ENCODE results near the gene SFTPD.

SFTPD gene

GRCh38 chr10:79936625-79937615 lies 12.0 kb downstream of the SFTPD start:
- Histone ChIP-seq H3K27ac (ENCODE audit: low read depth, low read length) (no peak overlapping the region), H3K9ac (ENCODE audit: low read length) (no peak overlapping the region), H3K36me3 (ENCODE audit: control insufficient read depth, insufficient read depth, low read length) (no peaks in the 10 kb centered on the region), H3K4me3 (ENCODE audit: low read depth, low read length) (no peak overlapping the region), H3K27me3 (ENCODE audit: control insufficient read depth, insufficient read depth, low read length) (no peaks in the 10 kb centered on the region), H3K4me1 (ENCODE audit: control insufficient read depth, insufficient read depth, low read length) (no peaks in the 10 kb centered on the region), H3K9me3 (ENCODE audit: control insufficient read depth, insufficient read depth, low read depth, low read length) (no peaks in the 10 kb centered on the region)

GRCh38 chr10:79933961-79934360 lies 14.9 kb downstream of the SFTPD start:
- H3K4me1 ChIP-seq (ENCODE audit: control insufficient read depth, insufficient read depth, low read length): no peaks in the 10 kb centered on the region
- H3K27ac ChIP-seq (ENCODE audit: low read depth, low read length): no peak overlapping the region
- no peaks in the 10 kb centered on the region for H3K36me3 ChIP-seq (ENCODE audit: control insufficient read depth, insufficient read depth, low read length)
- no peaks in the 10 kb centered on the region for H3K9me3 ChIP-seq (ENCODE audit: control insufficient read depth, insufficient read depth, low read depth, low read length)
- no peak overlapping the region for H3K4me3 ChIP-seq (ENCODE audit: low read depth, low read length)
- H3K27me3 ChIP-seq (ENCODE audit: control insufficient read depth, insufficient read depth, low read length): peaks cover 21% of the 10 kb centered on the region
- no peak overlapping the region for H3K9ac ChIP-seq (ENCODE audit: low read length)

DNA sequence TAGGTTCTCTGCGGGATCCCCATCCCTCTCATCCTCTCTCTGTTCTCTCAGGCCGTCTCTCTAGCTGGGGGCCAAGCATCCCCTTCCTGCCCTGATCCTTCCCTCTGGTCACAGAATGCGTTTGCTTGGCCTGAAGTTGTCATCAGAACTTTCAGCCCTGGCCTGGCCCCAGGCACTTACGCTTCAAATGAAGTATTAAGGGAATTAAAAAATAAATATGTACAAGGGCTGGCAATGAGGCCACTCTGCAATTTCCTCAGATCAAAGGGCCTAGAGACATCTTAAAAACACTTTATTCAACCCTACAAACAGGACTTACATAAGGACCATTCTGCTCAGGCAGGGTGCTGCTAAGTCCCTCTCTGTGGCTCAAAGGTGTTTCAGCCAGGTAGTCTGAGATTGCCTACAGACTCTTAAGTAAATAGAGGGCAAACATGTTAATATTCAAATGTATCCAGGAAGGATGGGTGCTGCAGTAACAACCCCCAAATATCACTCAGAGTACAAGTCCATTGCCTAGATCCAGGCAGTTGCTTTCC lies 16.0 kb downstream of the SFTPD start:
- Histone ChIP-seq H3K36me3 (ENCODE audit: control insufficient read depth, insufficient read depth, low read length) (no peaks in the 10 kb centered on the region), H3K9ac (ENCODE audit: low read length) (no peak overlapping the region), H3K27ac (ENCODE audit: low read depth, low read length) (no peak overlapping the region)

GRCh38 chr10:79932307-79932706 lies 16.6 kb downstream of the SFTPD start:
- Histone ChIP-seq H3K27ac (ENCODE audit: low read depth, low read length) (no peak overlapping the region), H3K27me3 (ENCODE audit: control insufficient read depth, insufficient read depth, low read length) (peaks cover 21% of the 10 kb centered on the region), H3K9ac (ENCODE audit: low read length) (no peak overlapping the region), H3K9me3 (ENCODE audit: control insufficient read depth, insufficient read depth, low read depth, low read length) (no peaks in the 10 kb centered on the region), H3K36me3 (ENCODE audit: control insufficient read depth, insufficient read depth, low read length) (no peaks in the 10 kb centered on the region), H3K4me3 (ENCODE audit: low read depth, low read length) (no peak overlapping the region), H3K4me1 (ENCODE audit: control insufficient read depth, insufficient read depth, low read length) (no peaks in the 10 kb centered on the region)

More for the DNA sequence above, 16.0 kb downstream of the SFTPD start:
- no peaks in the 10 kb centered on the region for H3K9me3 ChIP-seq (ENCODE audit: control insufficient read depth, insufficient read depth, low read depth, low read length)
- no peaks in the 10 kb centered on the region for H3K4me1 ChIP-seq (ENCODE audit: control insufficient read depth, insufficient read depth, low read length)
- peaks cover 21% of the 10 kb centered on the region for H3K27me3 ChIP-seq (ENCODE audit: control insufficient read depth, insufficient read depth, low read length)
- no peak overlapping the region for H3K4me3 ChIP-seq (ENCODE audit: low read depth, low read length)

DNA sequence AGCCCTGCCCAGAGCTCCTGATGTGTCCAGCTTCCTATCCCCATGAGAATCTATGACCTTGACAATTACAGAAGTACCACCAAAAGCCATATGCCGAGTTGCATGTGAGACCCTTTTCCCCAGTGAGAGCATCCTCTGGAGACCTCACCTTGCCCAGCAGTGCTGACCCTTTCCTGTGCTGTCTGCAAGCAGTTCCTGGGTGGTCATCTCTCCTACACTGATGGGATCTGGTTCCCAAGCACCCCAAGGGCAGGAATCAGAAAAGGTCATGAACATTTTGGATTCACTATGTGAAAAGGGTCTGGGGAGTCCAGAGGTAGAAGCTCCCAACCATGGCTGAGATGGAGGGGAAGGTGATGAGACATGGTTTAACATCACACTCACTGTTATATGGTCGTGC lies 18.2 kb downstream of the SFTPD start:
- H3K4me3 ChIP-seq (ENCODE audit: low read depth, low read length): no peak overlapping the region
- H3K9me3 ChIP-seq (ENCODE audit: control insufficient read depth, insufficient read depth, low read depth, low read length): no peaks in the 10 kb centered on the region; the same call in 1 of the 2 replicates
- peaks cover 21% of the 10 kb centered on the region for H3K27me3 ChIP-seq (ENCODE audit: control insufficient read depth, insufficient read depth, low read length)
- H3K36me3 ChIP-seq (ENCODE audit: control insufficient read depth, insufficient read depth, low read length): no peaks in the 10 kb centered on the region
- H3K27ac ChIP-seq (ENCODE audit: low read depth, low read length): no peak overlapping the region
- H3K4me1 ChIP-seq (ENCODE audit: control insufficient read depth, insufficient read depth, low read length): no peaks in the 10 kb centered on the region
- no peak overlapping the region for H3K9ac ChIP-seq (ENCODE audit: low read length)

- Histone ChIP-seq H3K9ac (ENCODE audit: low read length) (no peak overlapping the region), H3K9me3 (ENCODE audit: control insufficient read depth, insufficient read depth, low read depth, low read length) (no peaks in the 10 kb centered on the region; the same call in 1 of the 2 replicates), H3K4me1 (ENCODE audit: control insufficient read depth, insufficient read depth, low read length) (no peaks in the 10 kb centered on the region), H3K27ac (ENCODE audit: low read depth, low read length) (no peak overlapping the region), H3K36me3 (ENCODE audit: control insufficient read depth, insufficient read depth, low read length) (no peaks in the 10 kb centered on the region), H3K4me3 (ENCODE audit: low read depth, low read length) (no peak overlapping the region), H3K27me3 (ENCODE audit: control insufficient read depth, insufficient read depth, low read length) (peaks cover 21% of the 10 kb centered on the region)
Measured at GRCh38 chr10:79930267-79930666, 18.6 kb downstream of the SFTPD start.

DNA sequence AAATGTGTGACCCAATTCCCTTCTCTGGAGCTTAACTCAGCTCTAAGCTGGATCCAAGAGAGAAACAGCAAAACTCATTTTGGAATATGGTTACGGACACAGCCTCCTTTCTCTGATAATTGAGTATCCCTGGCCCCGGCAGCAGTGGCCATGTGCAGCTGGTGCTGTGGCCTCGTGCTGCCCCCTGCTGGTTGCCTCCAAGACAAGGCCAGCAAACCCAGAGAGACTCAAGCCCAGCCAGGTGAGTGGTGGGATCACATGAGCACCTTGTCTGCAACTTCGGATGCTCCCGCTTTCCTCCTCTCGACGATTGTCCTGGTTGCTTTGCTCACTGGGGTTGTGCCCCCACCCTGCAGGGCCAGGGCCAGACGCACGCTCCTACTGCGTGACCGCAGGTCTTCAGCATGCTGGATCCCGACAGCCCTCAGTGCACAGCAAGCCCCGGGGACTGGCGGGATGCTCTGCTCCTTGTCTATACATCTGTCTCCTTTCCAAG lies 19.4 kb downstream of the SFTPD start:
- no peak overlapping the region for H3K9ac ChIP-seq (ENCODE audit: low read length)
- H3K36me3 ChIP-seq (ENCODE audit: control insufficient read depth, insufficient read depth, low read length): no peaks in the 10 kb centered on the region
- H3K9me3 ChIP-seq (ENCODE audit: control insufficient read depth, insufficient read depth, low read depth, low read length): no peaks in the 10 kb centered on the region; the same call in 1 of the 2 replicates
- peaks cover 21% of the 10 kb centered on the region for H3K27me3 ChIP-seq (ENCODE audit: control insufficient read depth, insufficient read depth, low read length)
- peak overlapping the region; percentile 27; the same call in 1 of the 2 replicates for H3K4me3 ChIP-seq (ENCODE audit: low read depth, low read length)
- no peaks in the 10 kb centered on the region for H3K4me1 ChIP-seq (ENCODE audit: control insufficient read depth, insufficient read depth, low read length)
- H3K27ac ChIP-seq (ENCODE audit: low read depth, low read length): no peak overlapping the region

DNA sequence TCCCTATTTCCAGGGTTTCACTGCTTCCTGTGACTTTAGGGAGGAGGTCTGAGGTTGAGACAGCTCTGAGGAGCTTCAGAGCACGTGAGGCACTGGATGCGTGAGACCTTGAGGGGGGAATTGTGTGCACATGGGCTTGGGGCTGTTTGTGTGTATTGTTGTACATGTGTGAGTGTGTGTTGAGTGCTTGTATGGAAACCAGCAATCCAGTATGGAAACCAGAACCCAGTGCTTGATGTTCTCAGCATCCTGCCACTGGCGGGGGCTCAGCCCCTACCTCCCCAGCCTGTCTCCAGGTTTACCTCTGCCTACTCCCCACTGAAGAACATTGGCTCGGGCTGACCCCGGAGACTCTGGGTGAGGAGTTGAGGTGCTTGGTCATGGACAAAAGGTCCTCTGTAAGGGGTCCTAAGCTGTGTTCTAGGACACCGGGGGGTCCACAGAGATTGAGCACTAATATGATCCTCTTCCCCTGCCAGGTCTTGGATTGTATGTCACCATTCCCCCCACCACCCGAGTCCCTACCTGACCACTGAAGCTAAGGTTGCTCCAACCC lies 20.8 kb downstream of the SFTPD start:
- H3K4me1 ChIP-seq (ENCODE audit: control insufficient read depth, insufficient read depth, low read length): no peaks in the 10 kb centered on the region
- H3K27me3 ChIP-seq (ENCODE audit: control insufficient read depth, insufficient read depth, low read length): peaks cover 21% of the 10 kb centered on the region
- no peak overlapping the region for H3K4me3 ChIP-seq (ENCODE audit: low read depth, low read length)
- no peaks in the 10 kb centered on the region; the same call in 1 of the 2 replicates for H3K9me3 ChIP-seq (ENCODE audit: control insufficient read depth, insufficient read depth, low read depth, low read length)
- H3K9ac ChIP-seq (ENCODE audit: low read length): no peak overlapping the region
- no peak overlapping the region for H3K27ac ChIP-seq (ENCODE audit: low read depth, low read length)
- H3K36me3 ChIP-seq (ENCODE audit: control insufficient read depth, insufficient read depth, low read length): no peaks in the 10 kb centered on the region

DNA sequence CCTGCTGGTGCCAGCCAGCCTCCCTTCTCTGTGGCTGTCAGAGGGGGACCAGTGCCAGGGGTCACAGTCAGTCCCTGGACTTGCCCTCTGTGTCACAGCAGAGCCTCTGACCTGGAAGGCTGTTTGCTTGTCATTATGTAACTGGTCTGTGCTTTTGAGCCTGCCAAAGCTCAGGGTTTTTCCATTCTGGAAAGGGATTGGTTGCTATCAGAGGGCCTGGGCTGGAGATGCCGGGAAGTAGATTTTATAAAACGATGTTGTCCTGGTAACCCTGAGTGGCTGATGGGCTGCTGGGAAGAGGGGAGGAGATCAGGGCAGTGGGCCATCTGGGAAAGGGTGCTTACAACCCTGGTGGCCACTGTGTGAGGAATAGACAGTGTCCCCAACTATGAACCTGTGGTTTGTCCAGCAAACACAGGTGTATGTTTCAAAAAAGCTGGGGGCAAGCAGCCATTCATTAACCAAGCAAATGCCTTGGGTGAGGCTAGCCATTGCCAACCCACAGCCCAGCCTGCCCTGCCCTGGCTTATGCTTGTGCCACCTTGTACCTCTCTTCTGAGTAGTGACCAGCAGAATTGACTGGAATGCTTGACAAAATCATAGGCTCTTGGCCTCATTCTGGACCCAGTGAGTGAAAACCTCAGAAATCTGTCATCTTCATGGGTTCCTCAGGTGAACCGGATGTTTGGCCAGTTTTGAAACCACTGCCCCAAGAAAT lies 21.6 kb downstream of the SFTPD start:
- Histone ChIP-seq H3K27me3 (ENCODE audit: control insufficient read depth, insufficient read depth, low read length) (peaks cover 21% of the 10 kb centered on the region), H3K27ac (ENCODE audit: low read depth, low read length) (no peak overlapping the region), H3K4me3 (ENCODE audit: low read depth, low read length) (no peak overlapping the region), H3K9me3 (ENCODE audit: control insufficient read depth, insufficient read depth, low read depth, low read length) (no peaks in the 10 kb centered on the region; the same call in 1 of the 2 replicates), H3K36me3 (ENCODE audit: control insufficient read depth, insufficient read depth, low read length) (no peaks in the 10 kb centered on the region), H3K4me1 (ENCODE audit: control insufficient read depth, insufficient read depth, low read length) (no peaks in the 10 kb centered on the region), H3K9ac (ENCODE audit: low read length) (no peak overlapping the region)

DNA sequence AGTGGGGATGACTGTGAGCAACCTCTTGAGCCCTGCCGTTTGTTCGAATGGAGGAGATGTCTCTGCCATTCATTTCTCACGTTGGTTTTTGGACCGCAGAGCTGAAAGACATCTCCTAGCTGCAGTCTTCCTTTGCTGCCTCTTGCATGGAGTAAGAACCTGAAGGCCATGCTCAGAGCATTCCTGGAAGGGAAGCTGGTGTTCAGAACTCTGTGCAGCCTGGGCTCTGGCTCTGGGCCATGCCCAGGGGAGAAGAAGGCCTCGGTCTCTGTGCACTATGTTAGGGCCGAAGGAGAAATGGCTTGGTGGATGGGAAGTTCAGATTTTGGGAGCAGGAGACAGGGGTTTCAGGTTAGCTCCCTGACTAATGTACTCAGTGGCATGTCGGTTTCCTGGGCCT lies 22.9 kb downstream of the SFTPD start:
- H3K4me3 ChIP-seq (ENCODE audit: low read depth, low read length): no peak overlapping the region
- peaks cover 16% of the 10 kb centered on the region for H3K27me3 ChIP-seq (ENCODE audit: control insufficient read depth, insufficient read depth, low read length)
- no peaks in the 10 kb centered on the region; the same call in 1 of the 2 replicates for H3K9me3 ChIP-seq (ENCODE audit: control insufficient read depth, insufficient read depth, low read depth, low read length)
- no peak overlapping the region for H3K27ac ChIP-seq (ENCODE audit: low read depth, low read length)
- H3K36me3 ChIP-seq (ENCODE audit: control insufficient read depth, insufficient read depth, low read length): no peaks in the 10 kb centered on the region
- no peak overlapping the region for H3K9ac ChIP-seq (ENCODE audit: low read length)
- no peaks in the 10 kb centered on the region for H3K4me1 ChIP-seq (ENCODE audit: control insufficient read depth, insufficient read depth, low read length)
